ENCODE measurements around the gene HIGD2B.
"Not testable (repeated sequence)": the region's sequence is repeated elsewhere in the genome, so short reads cannot be mapped to it uniquely, and the experiment has no call there.

Gene HIGD2B

GRCh38 chr15:72724028-72724427, 38.0 kb upstream of the HIGD2B start:
- no peaks in the 10 kb centered on the region for H3K9me3 ChIP-seq (ENCODE audit: control insufficient read depth in 5 of 5, low read length in 5 of 5)
- H3K27me3 ChIP-seq (ENCODE audit: control insufficient read depth in 5 of 5, insufficient read depth in 4 of 5, low read length in 5 of 5), result no peaks in the 10 kb centered on the region
- no peak overlapping the region for H3K4me3 ChIP-seq (ENCODE audit: low read depth in 1 of 5, low read length in 5 of 5)
- H3K9ac ChIP-seq (ENCODE audit: low read length in 5 of 5), result no peak overlapping the region
- peaks cover 7 to 22% (median 15%) of the 10 kb centered on the region in 5 donors for H3K36me3 ChIP-seq (ENCODE audit: control insufficient read depth in 5 of 5, insufficient read depth in 5 of 5, low read length in 5 of 5)
- no peaks in the 10 kb centered on the region for H3K4me1 ChIP-seq (ENCODE audit: control insufficient read depth in 5 of 5, insufficient read depth in 5 of 5, low read length in 5 of 5)
- H3K27ac ChIP-seq (ENCODE audit: low read depth, low read length), result no peak overlapping the region

- Histone ChIP-seq H3K9ac (ENCODE audit: low read length in 5 of 5) (no peak overlapping the region), H3K4me3 (ENCODE audit: low read depth in 1 of 5, low read length in 5 of 5) (no peak overlapping the region), H3K36me3 (ENCODE audit: control insufficient read depth in 5 of 5, insufficient read depth in 5 of 5, low read length in 5 of 5) (peaks cover 10 to 23% (median 16%) of the 10 kb centered on the region in 5 donors), H3K9me3 (ENCODE audit: control insufficient read depth in 5 of 5, low read length in 5 of 5) (no peaks in the 10 kb centered on the region), H3K4me1 (ENCODE audit: control insufficient read depth in 5 of 5, insufficient read depth in 5 of 5, low read length in 5 of 5) (no peaks in the 10 kb centered on the region), H3K27ac (ENCODE audit: low read depth, low read length) (no peak overlapping the region), H3K27me3 (ENCODE audit: control insufficient read depth in 5 of 5, insufficient read depth in 4 of 5, low read length in 5 of 5) (no peaks in the 10 kb centered on the region)
Measured at GRCh38 chr15:72722071-72722696, 36.2 kb upstream of the HIGD2B start.

- H3K9me3 ChIP-seq (ENCODE audit: control insufficient read depth in 5 of 5, low read length in 5 of 5); H3K9ac ChIP-seq (ENCODE audit: low read length in 5 of 5); H3K27me3 ChIP-seq (ENCODE audit: control insufficient read depth in 5 of 5, insufficient read depth in 4 of 5, low read length in 5 of 5); H3K4me1 ChIP-seq (ENCODE audit: control insufficient read depth in 5 of 5, insufficient read depth in 5 of 5, low read length in 5 of 5); H3K27ac ChIP-seq (ENCODE audit: low read depth, low read length); H3K4me3 ChIP-seq (ENCODE audit: low read depth in 1 of 5, low read length in 5 of 5): not testable (repeated sequence)
- H3K36me3 ChIP-seq (ENCODE audit: control insufficient read depth in 5 of 5, insufficient read depth in 5 of 5, low read length in 5 of 5), result peaks cover 11 to 20% (median 13%) of the 10 kb centered on the region in 5 donors
Measured at GRCh38 chr15:72708551-72709303, 22.7 kb upstream of the HIGD2B start.

GRCh38 chr15:72706266-72706665, 20.3 kb upstream of the HIGD2B start:
- Histone ChIP-seq H3K4me1 (ENCODE audit: control insufficient read depth in 5 of 5, insufficient read depth in 5 of 5, low read length in 5 of 5) (peaks cover 0 to 3% (median 0%) of the 10 kb centered on the region in 5 donors), H3K27me3 (ENCODE audit: control insufficient read depth in 5 of 5, insufficient read depth in 4 of 5, low read length in 5 of 5) (no peaks in the 10 kb centered on the region), H3K4me3 (ENCODE audit: low read depth in 1 of 5, low read length in 5 of 5) (no peak overlapping the region), H3K27ac (ENCODE audit: low read depth, low read length) (no peak overlapping the region), H3K36me3 (ENCODE audit: control insufficient read depth in 5 of 5, insufficient read depth in 5 of 5, low read length in 5 of 5) (peaks cover 0 to 4% (median 2%) of the 10 kb centered on the region in 5 donors), H3K9ac (ENCODE audit: low read length in 5 of 5) (no peak overlapping the region), H3K9me3 (ENCODE audit: control insufficient read depth in 5 of 5, low read length in 5 of 5) (no peaks in the 10 kb centered on the region)

GRCh38 chr15:72700076-72700475, 14.1 kb upstream of the HIGD2B start:
- Histone ChIP-seq H3K27ac (ENCODE audit: low read depth, low read length) (no peak overlapping the region), H3K9me3 (ENCODE audit: control insufficient read depth in 5 of 5, low read length in 5 of 5) (no peaks in the 10 kb centered on the region), H3K27me3 (ENCODE audit: control insufficient read depth in 5 of 5, insufficient read depth in 4 of 5, low read length in 5 of 5) (no peaks in the 10 kb centered on the region), H3K4me3 (ENCODE audit: low read depth in 1 of 5, low read length in 5 of 5) (no peak overlapping the region), H3K36me3 (ENCODE audit: control insufficient read depth in 5 of 5, insufficient read depth in 5 of 5, low read length in 5 of 5) (peaks cover 0 to 4% (median 0%) of the 10 kb centered on the region in 5 donors), H3K9ac (ENCODE audit: low read length in 5 of 5) (no peak overlapping the region), H3K4me1 (ENCODE audit: control insufficient read depth in 5 of 5, insufficient read depth in 5 of 5, low read length in 5 of 5) (no peaks in the 10 kb centered on the region)

GRCh38 chr15:72698938-72699337, 13.0 kb upstream of the HIGD2B start:
- no peaks in the 10 kb centered on the region for H3K27me3 ChIP-seq (ENCODE audit: control insufficient read depth in 5 of 5, insufficient read depth in 4 of 5, low read length in 5 of 5)

GRCh38 chr15:72690938-72691337, 5.0 kb upstream of the HIGD2B start:
- Histone ChIP-seq H3K27me3 (ENCODE audit: control insufficient read depth in 5 of 5, insufficient read depth in 4 of 5, low read length in 5 of 5) (no peaks in the 10 kb centered on the region), H3K9ac (ENCODE audit: low read length in 5 of 5) (no peak overlapping the region), H3K27ac (ENCODE audit: low read depth, low read length) (no peak overlapping the region), H3K4me1 (ENCODE audit: control insufficient read depth in 5 of 5, insufficient read depth in 5 of 5, low read length in 5 of 5) (peaks cover 0 to 9% (median 8%) of the 10 kb centered on the region in 5 donors), H3K36me3 (ENCODE audit: control insufficient read depth in 5 of 5, insufficient read depth in 5 of 5, low read length in 5 of 5) (no peaks in the 10 kb centered on the region), H3K9me3 (ENCODE audit: control insufficient read depth in 5 of 5, low read length in 5 of 5) (no peaks in the 10 kb centered on the region), H3K4me3 (ENCODE audit: low read depth in 1 of 5, low read length in 5 of 5) (no peak overlapping the region)

More at GRCh38 chr15:72698938-72699337, 13.0 kb upstream of the HIGD2B start:
- Histone ChIP-seq H3K9me3 (ENCODE audit: control insufficient read depth in 5 of 5, low read length in 5 of 5) (no peaks in the 10 kb centered on the region), H3K9ac (ENCODE audit: low read length in 5 of 5) (no peak overlapping the region), H3K4me1 (ENCODE audit: control insufficient read depth in 5 of 5, insufficient read depth in 5 of 5, low read length in 5 of 5) (no peaks in the 10 kb centered on the region), H3K27ac (ENCODE audit: low read depth, low read length) (no peak overlapping the region), H3K4me3 (ENCODE audit: low read depth in 1 of 5, low read length in 5 of 5) (no peak overlapping the region), H3K36me3 (ENCODE audit: control insufficient read depth in 5 of 5, insufficient read depth in 5 of 5, low read length in 5 of 5) (peaks cover 0 to 4% (median 0%) of the 10 kb centered on the region in 5 donors)

GRCh38 chr15:72688697-72689096, 2.7 kb upstream of the HIGD2B start:
- H3K27me3 ChIP-seq (ENCODE audit: control insufficient read depth in 5 of 5, insufficient read depth in 4 of 5, low read length in 5 of 5), result no peaks in the 10 kb centered on the region
- H3K9me3 ChIP-seq (ENCODE audit: control insufficient read depth in 5 of 5, low read length in 5 of 5), result no peaks in the 10 kb centered on the region
- H3K4me1 ChIP-seq (ENCODE audit: control insufficient read depth in 5 of 5, insufficient read depth in 5 of 5, low read length in 5 of 5), result peaks cover 0 to 18% (median 16%) of the 10 kb centered on the region in 5 donors
- no peak overlapping the region for H3K4me3 ChIP-seq (ENCODE audit: low read depth in 1 of 5, low read length in 5 of 5)
- H3K36me3 ChIP-seq (ENCODE audit: control insufficient read depth in 5 of 5, insufficient read depth in 5 of 5, low read length in 5 of 5), result no peaks in the 10 kb centered on the region
- H3K27ac ChIP-seq (ENCODE audit: low read depth, low read length), result no peak overlapping the region
- no peak overlapping the region for H3K9ac ChIP-seq (ENCODE audit: low read length in 5 of 5)

- Histone ChIP-seq H3K36me3 (ENCODE audit: control insufficient read depth in 5 of 5, insufficient read depth in 5 of 5, low read length in 5 of 5) (no peaks in the 10 kb centered on the region), H3K27me3 (ENCODE audit: control insufficient read depth in 5 of 5, insufficient read depth in 4 of 5, low read length in 5 of 5) (peaks cover 0 to 2% (median 0%) of the 10 kb centered on the region in 5 donors), H3K9ac (ENCODE audit: low read length in 5 of 5) (peak overlapping the region; percentile 79 to 97 (median 96)), H3K9me3 (ENCODE audit: control insufficient read depth in 5 of 5, low read length in 5 of 5) (no peaks in the 10 kb centered on the region), H3K27ac (ENCODE audit: low read depth, low read length) (peak overlapping the region; percentile 88), H3K4me3 (ENCODE audit: low read depth in 1 of 5, low read length in 5 of 5) (peak overlapping the region; percentile 77 to 100 (median 96)), H3K4me1 (ENCODE audit: control insufficient read depth in 5 of 5, insufficient read depth in 5 of 5, low read length in 5 of 5) (peaks cover 0 to 18% (median 16%) of the 10 kb centered on the region in 5 donors)
Measured at GRCh38 chr15:72685301-72685924, 569 bp downstream of the HIGD2B start.

GRCh38 chr15:72682772-72683171, 3.2 kb downstream of the HIGD2B start:
- peaks cover 0 to 5% (median 0%) of the 10 kb centered on the region in 5 donors for H3K27me3 ChIP-seq (ENCODE audit: control insufficient read depth in 5 of 5, insufficient read depth in 4 of 5, low read length in 5 of 5)
- H3K9me3 ChIP-seq (ENCODE audit: control insufficient read depth in 5 of 5, low read length in 5 of 5), result no peaks in the 10 kb centered on the region
- peaks cover 0 to 18% (median 16%) of the 10 kb centered on the region in 5 donors for H3K4me1 ChIP-seq (ENCODE audit: control insufficient read depth in 5 of 5, insufficient read depth in 5 of 5, low read length in 5 of 5)
- H3K9ac ChIP-seq (ENCODE audit: low read length in 5 of 5), result no peak overlapping the region
- H3K27ac ChIP-seq (ENCODE audit: low read depth, low read length), result no peak overlapping the region
- no peak overlapping the region for H3K4me3 ChIP-seq (ENCODE audit: low read depth in 1 of 5, low read length in 5 of 5)
- no peaks in the 10 kb centered on the region for H3K36me3 ChIP-seq (ENCODE audit: control insufficient read depth in 5 of 5, insufficient read depth in 5 of 5, low read length in 5 of 5)
